Limb (tissue), 2 donors: ENCODE measurements around the gene TRRAP.

Experiments used
- DNase-seq, 2 donors: peaks; one replicate each; pipeline ENCODE4 v3.0.0-alpha.2; 2016; ENCODE audit errors: extremely low spot score in 2 of 2

The TRRAP gene

DNA sequence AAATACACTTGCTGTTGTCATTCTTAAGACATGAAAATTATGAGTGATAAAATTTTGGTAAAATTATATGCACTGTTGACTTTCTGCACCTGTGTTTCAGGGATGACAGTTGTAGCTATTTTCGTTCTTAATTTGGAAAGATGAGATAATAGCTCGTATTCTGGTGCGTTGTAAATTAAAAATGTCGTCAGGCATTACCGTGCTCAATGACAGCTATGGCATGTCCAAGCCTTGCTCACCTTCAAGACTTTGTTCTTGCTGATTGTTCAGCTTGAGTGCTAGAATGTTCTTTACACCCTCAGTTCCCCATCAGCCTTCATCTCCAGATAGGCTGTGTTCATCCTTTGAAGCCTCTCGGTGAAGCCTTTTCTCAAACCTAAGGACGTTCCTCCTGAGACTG, 21.5 kb downstream of the TRRAP start:
- DNase-seq, result no peak

DNA sequence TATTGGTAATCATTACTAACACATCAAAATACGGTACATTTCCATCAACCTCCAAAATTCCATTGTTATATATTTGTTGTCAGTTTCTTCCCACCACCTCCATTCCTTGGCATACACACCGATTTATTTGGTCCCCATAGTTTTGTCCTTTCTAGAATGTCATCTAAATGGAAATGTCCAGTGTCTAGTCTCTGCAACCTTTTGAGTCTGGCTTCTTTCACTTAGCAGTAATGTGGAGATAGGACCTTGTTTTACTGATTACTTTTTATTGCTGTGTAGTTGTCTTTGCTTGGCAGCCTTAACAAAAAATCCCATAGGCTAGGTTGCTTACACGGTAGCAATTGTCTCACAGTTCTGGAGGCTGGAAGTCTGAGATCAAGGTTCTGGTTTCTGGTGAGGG, 22.5 kb downstream of the TRRAP start:
- DNase-seq, result no peak

- no peak for DNase-seq
Observed at GRCh38 chr7:98902523-98902922, 24.2 kb downstream of the TRRAP start.

GRCh38 chr7:98903246-98903645, 24.9 kb downstream of the TRRAP start:
- no peak for DNase-seq

DNA sequence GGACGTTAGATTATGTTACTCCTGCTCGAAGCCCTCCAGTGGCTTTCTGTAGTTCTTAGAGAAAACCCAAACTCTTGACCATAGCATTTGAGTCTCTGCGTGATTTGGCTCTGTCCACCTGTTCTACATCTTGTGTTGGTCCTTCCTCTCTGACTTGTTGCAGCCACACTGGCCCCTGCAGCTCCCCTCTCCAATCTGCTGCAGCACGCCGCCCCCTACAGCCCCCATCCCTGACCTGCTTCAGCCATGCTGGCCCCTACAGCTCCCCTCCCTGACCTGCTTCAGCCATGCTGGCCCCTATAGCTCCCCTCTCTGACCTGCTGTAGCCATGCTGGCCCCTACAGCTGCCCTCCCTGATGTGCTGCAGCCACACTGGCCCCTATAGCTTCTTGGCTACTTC, 29.2 kb downstream of the TRRAP start:
- no peak for DNase-seq

DNA sequence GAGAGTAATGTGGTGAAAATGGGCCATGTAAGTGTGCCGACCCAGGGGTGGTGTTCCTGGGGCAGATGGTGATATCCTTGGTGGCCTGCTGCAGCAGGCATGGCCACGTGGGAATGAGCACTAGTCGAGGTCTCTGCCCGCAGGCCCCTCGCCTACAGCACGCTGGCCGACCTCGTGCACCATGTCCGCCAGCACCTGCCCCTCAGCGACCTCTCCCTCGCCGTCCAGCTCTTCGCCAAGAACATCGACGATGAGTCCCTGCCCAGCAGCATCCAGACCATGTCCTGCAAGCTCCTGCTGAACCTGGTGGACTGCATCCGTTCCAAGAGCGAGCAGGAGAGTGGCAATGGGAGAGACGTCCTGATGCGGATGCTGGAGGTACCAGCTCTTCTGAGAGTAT, 30.3 kb downstream of the TRRAP start:
- no peak for DNase-seq

- DNase-seq, result no peak
Observed at GRCh38 chr7:98909487-98909886, 31.2 kb downstream of the TRRAP start.

DNA sequence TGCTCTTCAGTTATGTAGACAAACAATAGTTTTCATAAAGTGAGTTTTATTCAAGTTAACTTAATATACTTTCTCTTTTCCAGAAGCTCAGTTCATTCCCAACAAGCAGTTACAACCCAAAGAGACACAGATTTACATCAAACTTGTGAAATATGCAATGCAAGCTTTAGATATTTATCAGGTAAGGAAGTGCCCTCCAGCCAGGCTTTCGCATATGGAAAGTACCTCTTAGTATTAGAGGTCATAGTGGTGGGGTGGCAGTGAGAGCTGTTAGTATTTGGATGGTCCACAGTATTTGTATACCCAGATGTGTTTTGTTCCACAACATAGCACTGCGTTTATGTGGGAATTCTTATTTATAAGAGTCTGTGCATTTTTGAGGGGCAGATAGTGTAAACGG, 32.1 kb downstream of the TRRAP start:
- DNase-seq, result no peak

DNA sequence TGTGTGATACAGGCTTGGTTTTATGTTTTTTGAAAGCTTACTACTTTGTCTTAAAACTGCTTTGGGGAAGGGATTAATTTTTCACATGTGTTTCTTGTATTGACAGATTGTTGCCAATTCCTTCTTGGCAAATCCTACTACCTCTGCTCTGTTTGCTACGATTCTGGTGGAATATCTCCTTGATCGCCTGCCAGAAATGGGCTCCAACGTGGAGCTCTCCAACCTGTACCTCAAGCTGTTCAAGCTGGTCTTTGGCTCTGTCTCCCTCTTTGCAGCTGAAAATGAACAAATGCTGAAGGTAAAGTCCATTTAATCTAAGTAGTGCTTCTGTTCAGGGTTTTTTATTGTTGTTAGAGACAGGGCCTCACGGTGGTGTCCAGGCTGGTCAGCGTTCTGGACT, 33.6 kb downstream of the TRRAP start:
- no peak for DNase-seq

DNA sequence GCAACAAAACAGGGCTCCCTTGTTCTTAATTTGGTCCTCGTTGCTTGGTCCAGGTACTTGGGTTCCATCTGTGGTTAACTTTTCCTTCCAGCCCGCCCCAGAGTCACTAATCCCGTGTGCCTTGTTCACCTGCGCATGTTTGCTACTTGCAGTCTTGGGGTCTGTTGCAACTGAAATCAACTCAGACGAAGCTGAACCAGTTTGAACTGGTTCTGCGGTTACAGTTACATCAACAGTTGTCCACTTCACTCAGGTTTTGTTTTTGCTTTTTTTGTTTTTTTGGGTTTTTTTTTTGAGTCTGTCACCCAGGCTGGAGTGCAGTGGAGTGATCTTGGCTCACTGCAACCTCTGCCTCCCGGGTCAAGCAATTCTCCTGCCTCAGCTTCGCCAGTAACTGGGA, 34.7 kb downstream of the TRRAP start:
- DNase-seq, result no peak

DNA sequence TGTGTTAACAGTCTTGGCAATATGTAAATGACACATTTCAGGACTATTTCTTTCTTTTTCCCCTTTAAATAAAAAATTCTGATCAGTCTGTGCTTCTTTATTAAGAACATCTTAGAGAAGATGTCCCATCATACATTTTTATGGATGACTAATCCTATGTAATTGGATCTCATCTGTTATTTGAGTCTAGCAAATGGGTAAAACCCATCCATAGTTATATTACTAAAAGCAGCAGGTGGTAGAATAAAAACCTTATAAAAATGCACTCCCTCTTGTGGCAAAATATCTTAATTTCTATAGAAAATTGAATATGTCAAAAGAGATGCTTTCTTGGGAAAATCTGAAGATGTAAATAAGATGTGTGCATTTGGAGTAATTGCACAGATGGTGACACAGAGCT, 35.3 kb downstream of the TRRAP start:
- no peak for DNase-seq

DNA sequence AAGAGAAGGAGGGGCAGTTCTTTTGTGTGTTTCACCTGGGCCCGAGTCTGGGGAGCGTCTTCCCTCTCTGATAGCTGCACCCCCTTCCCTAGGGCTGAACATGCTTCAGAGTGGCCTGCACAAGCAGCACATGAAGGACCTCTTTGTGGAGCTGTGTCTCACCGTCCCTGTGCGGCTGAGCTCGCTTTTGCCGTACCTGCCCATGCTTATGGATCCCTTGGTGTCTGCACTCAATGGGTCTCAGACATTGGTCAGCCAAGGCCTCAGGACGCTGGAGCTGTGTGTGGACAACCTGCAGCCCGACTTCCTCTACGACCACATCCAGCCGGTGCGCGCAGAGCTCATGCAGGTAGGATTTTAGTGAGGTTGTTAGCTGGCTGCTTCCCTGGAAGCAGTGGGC, 39.0 kb downstream of the TRRAP start:
- DNase-seq, result no peak

DNA sequence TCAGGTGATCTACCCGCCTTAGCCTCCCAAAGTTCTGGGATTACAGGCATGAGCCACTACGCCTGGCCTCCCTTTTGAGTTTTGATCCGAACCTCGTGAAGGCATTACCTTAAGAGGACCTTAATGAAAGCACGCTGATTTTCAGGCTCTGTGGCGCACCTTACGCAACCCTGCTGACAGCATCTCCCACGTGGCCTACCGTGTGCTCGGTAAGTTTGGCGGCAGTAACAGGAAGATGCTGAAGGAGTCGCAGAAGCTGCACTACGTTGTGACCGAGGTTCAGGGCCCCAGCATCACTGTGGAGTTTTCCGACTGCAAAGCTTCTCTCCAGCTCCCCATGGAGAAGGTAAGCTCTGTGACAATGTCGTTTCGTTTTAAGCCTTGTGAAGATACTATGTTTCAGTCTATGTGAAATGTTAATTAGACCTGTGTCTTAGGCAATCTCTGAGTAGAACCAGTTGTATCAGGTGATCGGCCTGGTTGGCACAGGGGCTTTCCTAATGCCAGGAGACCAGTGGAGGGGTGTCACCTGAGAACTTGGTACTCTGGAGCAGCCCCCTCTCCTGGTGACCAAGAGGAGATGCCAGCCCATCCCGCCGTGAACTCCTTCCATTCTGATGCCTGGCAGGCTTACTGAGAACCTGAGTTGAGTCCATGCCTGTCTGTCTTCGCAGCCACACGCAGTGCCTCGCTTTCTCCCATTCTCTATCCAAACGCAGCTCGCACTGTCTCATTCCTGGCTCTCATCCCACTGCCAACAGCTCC, 43.5 kb downstream of the TRRAP start:
- no peak for DNase-seq

DNA sequence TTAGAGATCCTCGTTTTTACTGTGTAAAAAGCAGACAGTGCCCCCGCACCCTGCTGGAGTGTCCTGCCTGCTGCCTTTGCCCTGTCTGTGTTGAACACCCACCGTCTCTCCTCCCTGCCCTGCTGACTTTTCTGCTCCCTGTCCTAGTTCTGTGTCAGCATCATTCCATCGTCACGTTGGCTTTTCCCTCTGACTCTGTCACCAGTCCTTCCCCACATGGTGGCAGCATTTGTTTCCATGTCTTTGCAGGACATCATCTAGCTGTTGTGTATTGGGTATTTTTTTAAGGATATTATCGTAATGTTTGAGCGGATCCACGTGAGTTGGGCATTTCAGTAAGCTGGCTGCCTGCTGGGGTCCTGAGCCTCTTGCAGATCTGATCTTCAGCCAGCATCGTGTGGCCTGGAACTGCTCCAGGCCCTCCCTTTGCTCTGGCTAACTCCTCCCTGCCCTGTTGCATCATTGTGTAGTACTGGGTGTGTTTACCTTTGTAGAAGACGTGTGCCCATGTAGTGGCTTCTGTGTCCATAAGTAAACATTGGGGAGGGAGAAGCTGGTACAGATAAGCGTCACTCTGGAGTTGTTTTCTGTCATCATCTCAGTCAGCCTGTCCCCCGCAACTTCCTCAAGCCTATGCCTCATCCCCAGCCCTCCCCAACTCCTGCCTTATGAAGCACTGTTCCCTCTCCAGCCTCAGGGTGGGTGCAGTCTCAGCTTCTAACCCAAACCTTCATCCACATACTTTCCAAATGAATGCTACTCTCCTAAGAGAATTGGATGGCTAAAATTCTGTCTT, 44.3 kb downstream of the TRRAP start:
- DNase-seq, result no peak

DNA sequence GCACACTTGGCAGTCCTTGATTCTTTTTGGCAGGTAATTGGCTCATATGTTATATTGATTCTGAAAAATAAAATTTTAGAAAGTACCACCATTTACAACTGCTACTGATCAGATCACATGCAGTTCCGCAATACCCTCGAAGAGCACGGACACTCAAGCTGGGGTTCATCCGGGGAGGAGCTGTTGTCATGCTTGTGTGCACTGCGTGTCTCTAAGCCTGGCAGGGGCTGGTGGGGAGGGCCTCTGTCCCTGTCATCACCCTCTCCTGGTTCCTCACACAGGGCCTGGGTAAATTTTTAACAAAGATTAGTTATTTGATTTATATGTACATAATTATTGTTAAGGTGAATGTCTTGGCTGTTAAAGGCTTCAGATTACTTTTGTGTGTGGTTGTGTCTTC, 45.2 kb downstream of the TRRAP start:
- no peak for DNase-seq

DNA sequence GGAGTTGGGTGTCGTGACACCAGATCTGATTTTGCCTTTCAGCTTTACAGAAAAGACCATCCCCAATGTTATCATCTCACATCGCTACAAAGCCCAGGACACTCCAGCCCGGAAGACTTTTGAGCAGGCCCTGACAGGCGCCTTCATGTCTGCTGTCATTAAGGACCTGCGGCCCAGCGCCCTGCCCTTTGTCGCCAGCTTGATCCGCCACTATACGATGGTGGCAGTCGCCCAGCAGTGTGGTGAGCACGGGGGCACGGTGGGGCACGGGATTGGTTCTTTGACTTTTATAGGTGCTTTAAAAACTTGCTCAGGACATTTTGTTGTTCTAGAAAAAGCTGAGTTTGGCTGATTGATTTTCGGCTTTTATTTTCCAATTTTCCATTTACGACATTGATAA, 48.8 kb downstream of the TRRAP start:
- no peak for DNase-seq

DNA sequence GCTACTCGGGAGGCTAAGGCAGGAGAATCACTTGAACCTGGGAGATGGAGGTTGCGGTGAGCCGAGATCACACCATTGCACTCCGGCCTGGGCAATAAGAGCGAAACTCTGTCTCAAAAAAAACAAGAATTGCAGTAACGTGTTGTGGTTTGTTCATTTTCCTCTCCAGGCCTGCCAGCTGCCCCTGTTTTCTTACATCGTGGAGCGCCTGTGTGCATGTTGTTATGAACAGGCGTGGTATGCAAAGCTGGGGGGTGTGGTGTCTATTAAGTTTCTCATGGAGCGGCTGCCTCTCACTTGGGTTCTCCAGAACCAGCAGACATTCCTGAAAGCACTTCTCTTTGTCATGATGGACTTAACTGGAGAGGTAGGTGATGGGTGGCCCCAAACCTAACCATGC, 52.1 kb downstream of the TRRAP start:
- no peak for DNase-seq

GRCh38 chr7:98930921-98931320, 52.6 kb downstream of the TRRAP start:
- no peak for DNase-seq

GRCh38 chr7:98933321-98933720, 55.0 kb downstream of the TRRAP start:
- DNase-seq, result no peak

DNA sequence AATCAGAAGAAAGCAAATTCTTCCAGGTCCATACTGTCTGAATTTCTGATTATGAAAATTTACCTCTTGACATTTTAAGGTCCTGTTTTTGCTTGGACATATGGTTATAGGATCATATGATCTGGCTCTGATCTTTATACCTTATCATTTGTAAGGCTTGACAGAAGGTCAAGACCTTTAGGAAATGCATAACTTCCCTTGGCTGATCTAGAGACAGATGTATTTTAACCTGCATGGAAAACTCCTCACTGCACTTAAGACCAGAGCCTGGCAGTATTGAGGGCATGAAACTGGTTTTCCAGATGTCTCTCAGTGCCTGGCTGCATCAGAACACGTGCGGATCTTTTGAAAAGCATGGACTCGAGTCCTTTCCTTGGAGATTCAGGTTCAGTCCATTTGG, 55.9 kb downstream of the TRRAP start:
- no peak for DNase-seq

DNA sequence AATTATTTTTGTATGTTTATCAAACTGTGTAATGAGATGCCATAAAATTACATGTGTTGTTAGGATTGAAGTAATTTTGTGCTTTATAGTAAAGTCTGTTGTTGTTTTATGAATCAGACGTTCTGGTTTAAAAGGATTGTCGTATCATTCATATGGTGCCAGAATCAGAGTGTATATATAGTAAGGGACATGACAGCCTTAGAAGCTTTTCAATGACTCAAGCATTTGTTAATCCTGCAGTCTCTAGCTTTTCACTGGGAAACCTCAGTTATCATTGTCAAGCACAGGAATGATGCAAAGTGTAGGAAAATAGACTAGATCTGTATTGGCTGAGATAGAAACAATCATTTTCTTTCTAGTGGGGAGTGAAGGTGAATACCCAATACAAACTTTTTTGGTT, 57.5 kb downstream of the TRRAP start:
- DNase-seq, result no peak

GRCh38 chr7:98943336-98943735, 65.0 kb downstream of the TRRAP start:
- no peak for DNase-seq

- DNase-seq, result no peak
Observed at GRCh38 chr7:98944386-98944785, 66.1 kb downstream of the TRRAP start.
